Stimulated activated naive B cell treated with anti-CD40 and anti-IgM and Interleukin-4, amounts not matched to agents 10 μg/mL and 1 μg/mL and 100 μg/mL, for 72 hours (primary cell): ENCODE measurements around the gene SPACA5.
"Not testable (repeated sequence)": the region's sequence is repeated elsewhere in the genome, so short reads cannot be mapped to it uniquely, and the experiment has no call there.

ENCODE experiments used
- ATAC-seq, 2 donors: fragments of 150-1000 bp; cut with Tn5 transposase; replicated peaks; 2 replicates each; pipeline ENCODE4 v1.10.0; 2021; ENCODE audit warnings: moderate library complexity in 1 of 2
- DNase-seq: peaks from one replicate; pipeline ENCODE4 v3.0.0; 2021
- H3K27ac Mint-ChIP-seq: one replicate; pipeline ENCODE4 v1.8.0; 2022; ENCODE audit warnings: mild to moderate bottlenecking, mixed read lengths
- H3K27me3 Mint-ChIP-seq, 2 donors: one replicate each; pipeline ENCODE4 v1.8.0; 2022; ENCODE audit warnings: mixed read lengths in 2 of 2
- H3K36me3 Mint-ChIP-seq, 2 donors: one replicate each; pipeline ENCODE4 v1.8.0; 2022; ENCODE audit warnings: mixed read lengths in 2 of 2, mild to moderate bottlenecking in 1 of 2
- H3K4me1 Mint-ChIP-seq, 2 donors: one replicate each; pipeline ENCODE4 v1.8.0; 2022; ENCODE audit warnings: mixed read lengths in 2 of 2, mild to moderate bottlenecking in 1 of 2
- H3K4me3 Mint-ChIP-seq, 2 donors: one replicate each; pipeline ENCODE4 v1.8.0; 2022; ENCODE audit warnings: mild to moderate bottlenecking in 2 of 2, mixed read lengths in 2 of 2, moderate library complexity in 1 of 2
- H3K9me3 Mint-ChIP-seq, 2 donors: one replicate each; pipeline ENCODE4 v1.8.0; 2022; ENCODE audit warnings: mixed read lengths in 2 of 2, mild to moderate bottlenecking in 1 of 2

SPACA5 gene

DNA sequence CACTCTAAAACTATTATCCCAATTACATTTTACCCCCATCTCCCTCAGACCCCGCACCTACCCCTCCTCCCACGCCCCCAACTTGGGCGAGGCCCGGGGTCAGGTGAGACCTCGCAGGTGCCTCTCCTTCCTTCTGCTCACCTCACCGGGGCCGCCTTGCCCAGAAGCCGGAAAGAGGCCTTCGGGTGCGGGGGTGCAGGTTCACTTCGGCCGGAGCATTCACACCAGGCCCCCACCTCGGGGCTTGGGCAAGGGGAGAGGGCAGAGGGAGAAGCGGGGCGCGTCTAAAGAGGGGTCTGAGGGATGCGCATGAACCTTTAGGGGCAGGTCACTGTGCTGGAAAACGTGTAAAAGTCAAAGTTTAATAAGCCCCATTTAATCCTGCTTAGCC lies 3.4 kb upstream of the SPACA5 start:
- H3K4me1 Mint-ChIP-seq = peaks cover 11 to 15% of the 10 kb centered on the region in 2 donors
- H3K9me3 Mint-ChIP-seq = peaks cover 0 to 4% of the 10 kb centered on the region in 2 donors
- DNase-seq (peak; percentile 9), ATAC-seq (peak; percentile 35 to 49)
- peak overlapping the region; percentile 97 for H3K27ac Mint-ChIP-seq
- no peaks in the 10 kb centered on the region for H3K27me3 Mint-ChIP-seq
- H3K4me3 Mint-ChIP-seq = peak overlapping the region; percentile 94 to 96
- H3K36me3 Mint-ChIP-seq = peaks cover 10 to 15% of the 10 kb centered on the region in 2 donors

GRCh38 chrX:48003758-48004457 lies 2.9 kb upstream of the SPACA5 start, which contains the start of gene ZNF182:
Gene ZNF182, minus strand, starts transcription at chrX:48003989. Its CDS starts 1,380 bp downstream, at chrX:48002609.
- Mint-ChIP-seq H3K27ac (peak within 1 kb of the TSS; percentile 97), H3K36me3 (peaks cover 10 to 15% of the 10 kb centered on the region in 2 donors), H3K4me3 (peak within 1 kb of the TSS; percentile 94 to 96), H3K4me1 (peaks cover 11 to 15% of the 10 kb centered on the region in 2 donors), H3K27me3 (no peaks in the 10 kb centered on the region), H3K9me3 (peaks cover 0 to 4% of the 10 kb centered on the region in 2 donors)
- peak; percentile 98 to 99 for ATAC-seq
- DNase-seq = peak; percentile 89

DNA sequence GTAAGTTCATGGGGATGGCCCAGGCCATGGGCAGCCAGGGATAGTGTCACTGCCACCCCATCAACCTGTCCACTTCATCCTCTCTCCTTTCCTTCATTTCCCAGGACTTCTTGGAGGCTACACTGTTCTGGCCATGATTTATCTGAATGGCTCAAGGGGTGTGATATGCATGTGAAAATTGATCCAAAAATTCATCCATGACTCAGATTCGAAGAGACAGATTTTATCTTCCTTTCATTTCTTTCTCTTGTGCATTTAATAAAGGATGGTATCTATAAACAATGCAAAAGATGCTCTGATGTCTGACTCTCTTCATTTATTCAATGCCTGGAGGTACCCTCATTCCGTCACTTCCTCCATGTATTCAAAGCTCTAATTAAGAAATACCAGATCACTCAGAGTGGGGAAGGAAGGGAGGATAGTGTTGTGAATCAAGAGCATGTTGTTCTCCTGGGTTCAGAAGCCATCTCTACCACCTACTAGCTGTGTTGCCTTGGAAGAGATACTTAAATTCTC lies 2.7 kb downstream of the SPACA5 start:
- not testable (repeated sequence) for H3K27me3 Mint-ChIP-seq, H3K4me1 Mint-ChIP-seq, DNase-seq, H3K4me3 Mint-ChIP-seq, H3K9me3 Mint-ChIP-seq, H3K36me3 Mint-ChIP-seq, H3K27ac Mint-ChIP-seq, ATAC-seq

- H3K9me3 Mint-ChIP-seq, H3K27ac Mint-ChIP-seq, H3K36me3 Mint-ChIP-seq, H3K4me3 Mint-ChIP-seq, H3K27me3 Mint-ChIP-seq, H3K4me1 Mint-ChIP-seq, DNase-seq, ATAC-seq: not testable (repeated sequence)
Measured at GRCh38 chrX:48016583-48017310, 10.0 kb downstream of the SPACA5 start.

GRCh38 chrX:48019892-48020291 lies 13.1 kb downstream of the SPACA5 start:
- not testable (repeated sequence) for H3K27me3 Mint-ChIP-seq, H3K4me3 Mint-ChIP-seq, H3K36me3 Mint-ChIP-seq, H3K4me1 Mint-ChIP-seq, DNase-seq, H3K27ac Mint-ChIP-seq, H3K9me3 Mint-ChIP-seq
- peak; percentile 24 to 29 for ATAC-seq

DNA sequence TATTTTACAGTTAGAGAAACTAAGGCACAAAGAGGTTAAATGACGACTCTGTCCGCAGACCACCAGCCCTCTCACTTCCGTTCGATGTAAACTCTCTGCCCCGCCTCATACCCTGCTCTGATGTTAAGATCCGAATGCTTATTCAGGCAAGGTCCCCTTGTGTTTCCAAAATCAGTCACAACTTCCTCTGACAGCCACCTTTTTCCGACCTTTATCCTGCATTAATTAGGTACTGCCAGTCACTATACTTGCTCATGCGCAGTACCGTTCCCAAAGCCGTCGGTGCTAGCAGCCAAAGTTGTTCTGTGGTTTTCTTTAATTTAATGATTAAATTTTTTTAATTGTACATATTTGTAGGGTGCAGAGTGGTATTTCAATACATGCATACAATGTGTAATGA lies 13.7 kb downstream of the SPACA5 start:
- H3K9me3 Mint-ChIP-seq = not testable (repeated sequence)
- peak; percentile 9 for DNase-seq

GRCh38 chrX:48021026-48021900 lies 14.5 kb downstream of the SPACA5 start:
- ATAC-seq = peak; percentile 73 to 74
- peaks cover 6 to 8% of the 10 kb centered on the region in 2 donors for H3K4me1 Mint-ChIP-seq
- H3K27me3 Mint-ChIP-seq = peaks cover 0 to 4% of the 10 kb centered on the region in 2 donors
- peak overlapping the region; percentile 99 for H3K27ac Mint-ChIP-seq
- peaks cover 0 to 2% of the 10 kb centered on the region in 2 donors for H3K36me3 Mint-ChIP-seq
- peaks cover 0 to 3% of the 10 kb centered on the region in 2 donors for H3K9me3 Mint-ChIP-seq
- peak; percentile 70 for DNase-seq
- H3K4me3 Mint-ChIP-seq = peak overlapping the region; percentile 92 to 96

More for the DNA sequence above, 13.7 kb downstream of the SPACA5 start:
- H3K4me1 Mint-ChIP-seq, H3K36me3 Mint-ChIP-seq, H3K27me3 Mint-ChIP-seq: not testable (repeated sequence)
- Mint-ChIP-seq H3K4me3 (peak overlapping the region; percentile 29 to 53), H3K27ac (peak overlapping the region; percentile 26)
- ATAC-seq = peak; percentile 73 to 79

DNA sequence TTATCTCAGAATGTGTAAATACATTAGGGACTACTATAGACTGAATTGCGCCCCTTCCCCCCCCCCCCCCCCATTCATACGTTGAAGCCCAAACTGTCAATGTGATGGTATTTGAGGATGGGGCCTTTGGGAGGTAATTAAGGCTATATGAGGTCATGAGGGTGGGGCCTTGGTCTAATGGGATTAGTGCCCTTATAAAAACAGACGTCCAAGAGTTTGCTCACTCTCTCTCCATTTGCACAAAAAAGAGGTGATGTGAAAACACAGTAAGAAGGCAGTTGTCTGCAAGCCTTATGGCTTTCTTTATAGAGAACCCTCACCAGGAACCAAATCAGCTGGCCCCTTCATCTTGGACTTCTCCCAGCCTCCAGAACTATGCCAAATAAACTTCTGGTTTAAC lies 15.3 kb downstream of the SPACA5 start:
- peaks cover 0 to 4% of the 10 kb centered on the region in 2 donors for H3K27me3 Mint-ChIP-seq
- H3K36me3 Mint-ChIP-seq = peaks cover 0 to 2% of the 10 kb centered on the region in 2 donors
- no peak overlapping the region for H3K27ac Mint-ChIP-seq
- peaks cover 0 to 3% of the 10 kb centered on the region in 2 donors for H3K9me3 Mint-ChIP-seq
- no peak overlapping the region for H3K4me3 Mint-ChIP-seq
- H3K4me1 Mint-ChIP-seq = peaks cover 11 to 15% of the 10 kb centered on the region in 2 donors
- ATAC-seq (no peak), DNase-seq (no peak)

- Mint-ChIP-seq H3K36me3 (peaks cover 0 to 2% of the 10 kb centered on the region in 2 donors), H3K4me1 (peaks cover 11 to 15% of the 10 kb centered on the region in 2 donors), H3K9me3 (peaks cover 0 to 3% of the 10 kb centered on the region in 2 donors), H3K27ac (no peak overlapping the region), H3K27me3 (peaks cover 0 to 4% of the 10 kb centered on the region in 2 donors), H3K4me3 (peak overlapping the region in 1 of 2 donors; percentile 35)
- ATAC-seq (no peak), DNase-seq (no peak)
Measured at GRCh38 chrX:48022738-48023137, 15.9 kb downstream of the SPACA5 start.

DNA sequence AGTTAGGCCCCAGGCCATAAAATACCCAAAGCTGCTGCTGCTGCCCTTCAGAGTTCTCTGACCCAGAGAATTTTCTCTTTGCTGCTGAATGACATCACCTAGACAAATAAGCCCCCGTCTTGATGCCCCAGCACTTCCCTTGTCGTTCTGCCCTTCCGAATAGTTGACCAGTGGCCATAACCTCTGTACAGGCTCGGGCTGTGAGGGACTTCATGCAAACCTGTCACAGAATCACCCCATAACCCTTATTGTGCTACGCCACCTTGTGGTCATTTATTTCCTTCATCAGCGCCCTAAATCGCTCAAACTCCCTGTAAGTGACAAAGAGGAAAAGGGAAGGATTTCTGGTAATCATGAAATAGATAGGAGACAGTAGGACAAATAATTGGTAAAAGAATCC lies 18.8 kb downstream of the SPACA5 start:
- H3K27ac Mint-ChIP-seq = no peak overlapping the region
- H3K27me3 Mint-ChIP-seq = peaks cover 0 to 8% of the 10 kb centered on the region in 2 donors
- DNase-seq (peak; percentile 33), ATAC-seq (peak; percentile 35 to 40)
- peaks cover 0 to 3% of the 10 kb centered on the region in 2 donors for H3K9me3 Mint-ChIP-seq
- H3K4me1 Mint-ChIP-seq = peaks cover 11 to 15% of the 10 kb centered on the region in 2 donors
- H3K36me3 Mint-ChIP-seq = peaks cover 0 to 2% of the 10 kb centered on the region in 2 donors
- no peak overlapping the region for H3K4me3 Mint-ChIP-seq

GRCh38 chrX:48027545-48027944 lies 20.8 kb downstream of the SPACA5 start:
- H3K4me1 Mint-ChIP-seq = peaks cover 8 to 15% of the 10 kb centered on the region in 2 donors
- H3K27me3 Mint-ChIP-seq, H3K27ac Mint-ChIP-seq, H3K4me3 Mint-ChIP-seq, H3K36me3 Mint-ChIP-seq, H3K9me3 Mint-ChIP-seq, ATAC-seq, DNase-seq: not testable (repeated sequence)

GRCh38 chrX:48028091-48028490 lies 21.3 kb downstream of the SPACA5 start:
- ATAC-seq (no peak), DNase-seq (no peak)
- Mint-ChIP-seq H3K27ac (no peak overlapping the region), H3K27me3 (peaks cover 0 to 8% of the 10 kb centered on the region in 2 donors), H3K4me3 (no peak overlapping the region), H3K36me3 (no peaks in the 10 kb centered on the region), H3K9me3 (no peaks in the 10 kb centered on the region), H3K4me1 (peaks cover 8 to 15% of the 10 kb centered on the region in 2 donors)

GRCh38 chrX:48030237-48030636 lies 23.4 kb downstream of the SPACA5 start:
- Mint-ChIP-seq H3K9me3 (no peaks in the 10 kb centered on the region), H3K4me1 (peaks cover 8 to 15% of the 10 kb centered on the region in 2 donors), H3K27ac (no peak overlapping the region), H3K27me3 (peaks cover 0 to 8% of the 10 kb centered on the region in 2 donors), H3K36me3 (no peaks in the 10 kb centered on the region), H3K4me3 (no peak overlapping the region)
- ATAC-seq = no peak
- DNase-seq = no peak
